Measurements from ENCODE around the gene ARHGAP10. TPM values are rescaled to one million over a fixed set of nuclear protein-coding genes. Genes with fewer than 3 reads are reported as not detected.

Gene ARHGAP10
- polyA plus RNA-seq, 3 donors = 19.7 to 20.7 (median 20.6) TPM

DNA sequence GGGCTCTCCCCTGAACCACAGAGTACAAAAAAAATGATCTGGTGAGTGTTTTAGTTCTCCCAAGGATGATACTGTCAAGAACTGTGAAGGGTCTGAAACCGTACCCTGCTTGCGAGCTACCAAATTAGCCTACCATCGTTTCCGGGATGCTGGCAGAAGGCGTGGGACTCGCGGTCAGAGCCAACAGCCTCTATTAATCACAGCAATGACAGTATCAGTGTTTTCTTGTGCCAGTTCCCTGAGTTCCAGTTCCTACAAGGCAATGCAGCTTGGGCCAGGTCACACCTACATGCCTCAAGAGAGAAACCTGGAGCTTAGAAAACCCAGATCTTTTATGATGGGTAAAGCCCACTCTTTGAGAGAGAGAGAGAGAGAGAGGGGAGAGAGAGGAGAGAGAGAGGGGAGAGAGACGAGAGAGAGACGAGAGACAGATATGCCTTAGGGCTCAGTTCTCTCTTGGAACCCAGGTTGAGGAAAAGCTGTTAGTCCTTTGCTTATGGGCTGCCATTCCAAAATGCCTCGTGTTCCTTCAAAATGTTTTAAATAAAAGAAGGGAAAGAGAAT, 327.8 kb downstream of the ARHGAP10 start:
- no peak for DNase-seq (ENCODE audit: extremely low read depth in 1 of 11, low read depth in 9 of 11, low spot score in 4 of 11)

DNA sequence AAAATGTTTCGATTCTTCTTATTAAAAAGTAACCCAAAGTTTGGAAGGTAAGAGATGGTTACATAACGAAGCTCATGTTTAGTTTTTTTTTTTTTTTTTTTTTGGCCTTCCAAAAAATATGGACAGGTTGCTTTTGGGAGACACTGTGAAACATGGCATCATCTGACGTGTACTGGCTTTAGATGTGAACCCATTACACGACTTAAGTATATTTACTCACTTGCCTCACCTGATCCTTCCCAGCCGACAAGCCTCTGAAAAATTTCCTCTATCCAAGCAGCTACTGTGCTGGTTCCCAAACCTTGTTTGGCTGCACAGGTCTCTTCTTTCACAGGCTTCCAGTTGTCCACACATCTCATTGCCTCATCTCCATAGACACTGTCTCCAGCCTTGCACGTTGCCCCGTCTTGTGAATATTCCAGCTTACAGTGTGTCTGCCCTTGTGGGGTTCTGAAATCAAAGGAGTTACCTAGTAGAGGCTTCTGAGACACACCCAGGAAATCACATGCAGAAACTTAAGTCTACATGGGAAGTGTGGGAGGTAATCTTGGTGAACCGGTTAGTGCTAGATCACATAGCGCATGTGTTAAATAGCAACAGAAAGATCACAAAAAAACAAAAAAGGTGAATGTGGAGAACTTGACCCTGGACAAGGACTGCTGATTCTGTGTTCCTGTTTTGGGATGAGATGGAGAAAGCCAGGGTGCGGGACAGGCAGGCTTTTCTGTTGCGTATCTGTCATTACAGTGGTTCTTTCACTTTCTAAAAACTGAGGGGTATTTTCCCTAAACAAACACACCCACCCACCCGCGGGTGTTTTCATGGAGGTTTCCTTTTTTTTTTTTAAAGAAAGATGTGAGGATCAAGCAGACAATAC, 328.6 kb downstream of the ARHGAP10 start:
- DNase-seq (ENCODE audit: extremely low read depth in 1 of 11, low read depth in 9 of 11, low spot score in 4 of 11) = peak in 1 of 11 donors; percentile 47

- DNase-seq (ENCODE audit: extremely low read depth in 1 of 11, low read depth in 9 of 11, low spot score in 4 of 11) = no peak
Observed at GRCh38 chr4:148061141-148061481, 329.2 kb downstream of the ARHGAP10 start.

- DNase-seq (ENCODE audit: extremely low read depth in 1 of 11, low read depth in 9 of 11, low spot score in 4 of 11) = no peak
Observed at GRCh38 chr4:148061795-148062194, 329.9 kb downstream of the ARHGAP10 start.

DNA sequence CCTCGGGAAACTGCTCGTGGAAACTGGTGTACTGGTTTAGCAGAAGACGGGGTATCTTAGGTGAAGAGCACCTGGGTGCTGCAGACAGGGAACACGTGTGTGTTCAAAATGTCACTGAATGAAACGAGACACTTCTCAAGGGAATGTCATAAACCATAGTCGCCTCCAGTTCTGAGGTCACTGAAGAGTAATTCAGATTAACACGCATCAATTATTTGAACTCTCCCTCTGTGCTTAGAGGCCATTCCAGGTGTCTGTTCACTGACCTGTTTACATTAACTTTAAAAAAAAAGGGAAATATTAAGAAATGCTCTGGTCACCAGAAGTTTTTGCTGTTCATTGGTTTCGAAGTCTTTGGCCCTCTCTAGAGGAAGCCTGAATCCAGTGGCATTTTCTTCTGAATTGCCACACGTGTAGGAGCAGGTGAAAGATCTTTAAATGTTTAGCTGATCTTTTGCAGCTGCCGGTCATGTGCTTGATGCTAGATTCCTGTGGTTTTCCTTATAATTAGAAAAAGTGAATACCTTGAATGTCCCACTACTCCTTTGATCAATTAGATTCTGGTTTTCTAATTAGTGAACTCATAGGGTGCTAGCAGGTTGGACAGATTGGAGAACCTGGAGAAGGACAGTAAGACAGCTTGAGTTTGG, 330.5 kb downstream of the ARHGAP10 start:
- DNase-seq (ENCODE audit: extremely low read depth in 1 of 11, low read depth in 9 of 11, low spot score in 4 of 11) = no peak

- no peak for DNase-seq (ENCODE audit: extremely low read depth in 1 of 11, low read depth in 9 of 11, low spot score in 4 of 11)
Observed at GRCh38 chr4:148064451-148064850, 332.6 kb downstream of the ARHGAP10 start.

DNA sequence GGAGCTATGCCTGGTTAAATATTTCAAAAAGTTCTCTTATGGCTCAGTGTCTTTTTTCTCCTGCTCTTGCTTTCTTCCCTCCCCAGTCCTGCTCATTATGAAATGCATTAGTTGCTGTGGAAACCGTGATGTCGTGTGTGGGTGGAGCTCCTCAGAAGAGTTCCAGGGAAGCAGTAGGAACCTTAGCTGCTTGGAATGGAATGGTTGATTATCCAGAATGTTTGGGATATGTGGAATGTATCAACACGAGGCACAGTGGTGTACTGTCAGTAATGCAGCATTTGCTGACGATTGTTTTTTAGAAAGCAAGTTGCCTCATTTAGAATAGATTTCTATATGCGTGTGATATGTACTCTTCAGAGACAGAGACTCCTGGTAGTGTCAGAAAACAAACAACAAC, 333.2 kb downstream of the ARHGAP10 start:
- no peak for DNase-seq (ENCODE audit: extremely low read depth in 1 of 11, low read depth in 9 of 11, low spot score in 4 of 11)

GRCh38 chr4:148067301-148067916, 335.5 kb downstream of the ARHGAP10 start:
- DNase-seq (ENCODE audit: extremely low read depth in 1 of 11, low read depth in 9 of 11, low spot score in 4 of 11) = no peak

DNA sequence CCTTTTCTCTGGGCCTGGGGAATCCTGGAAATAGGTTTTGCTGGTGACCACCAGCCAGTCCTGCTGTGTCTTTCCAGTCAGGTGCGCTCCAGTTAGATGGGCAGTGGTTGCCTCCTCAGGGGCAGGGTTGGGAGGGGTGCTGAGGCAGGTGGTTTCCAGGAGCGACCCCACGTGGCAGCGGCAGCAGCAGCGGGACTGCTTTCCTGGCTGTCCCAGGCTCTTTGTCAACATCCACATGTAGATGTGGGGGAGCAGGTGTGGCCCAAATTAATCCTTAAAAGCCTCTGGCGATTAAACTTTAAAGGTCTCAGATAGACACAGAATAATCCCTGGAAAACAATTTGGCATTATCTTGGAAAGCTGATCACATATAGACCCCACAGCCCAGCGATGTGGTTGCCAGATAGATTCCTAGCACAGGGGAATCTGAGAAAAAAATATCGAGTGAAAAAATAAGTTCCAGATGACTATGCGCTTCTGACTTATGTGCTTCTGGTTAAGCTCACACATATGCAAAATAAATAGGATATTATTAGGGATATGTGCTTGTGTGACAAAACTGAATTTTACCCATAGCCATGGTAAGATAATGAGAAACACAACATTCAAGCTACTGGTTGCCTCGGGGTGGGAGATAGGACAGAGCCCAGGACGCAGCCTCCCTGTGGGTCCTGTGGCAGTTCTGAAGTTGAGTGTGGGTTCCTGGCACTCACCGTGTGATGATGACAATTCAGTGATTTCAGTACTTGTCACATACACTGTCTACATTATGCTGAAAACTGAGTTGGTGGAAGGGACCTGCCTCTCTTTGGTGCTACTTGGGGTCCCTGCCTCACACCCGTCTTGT, 336.4 kb downstream of the ARHGAP10 start:
- no peak for DNase-seq (ENCODE audit: extremely low read depth in 1 of 11, low read depth in 9 of 11, low spot score in 4 of 11)

DNA sequence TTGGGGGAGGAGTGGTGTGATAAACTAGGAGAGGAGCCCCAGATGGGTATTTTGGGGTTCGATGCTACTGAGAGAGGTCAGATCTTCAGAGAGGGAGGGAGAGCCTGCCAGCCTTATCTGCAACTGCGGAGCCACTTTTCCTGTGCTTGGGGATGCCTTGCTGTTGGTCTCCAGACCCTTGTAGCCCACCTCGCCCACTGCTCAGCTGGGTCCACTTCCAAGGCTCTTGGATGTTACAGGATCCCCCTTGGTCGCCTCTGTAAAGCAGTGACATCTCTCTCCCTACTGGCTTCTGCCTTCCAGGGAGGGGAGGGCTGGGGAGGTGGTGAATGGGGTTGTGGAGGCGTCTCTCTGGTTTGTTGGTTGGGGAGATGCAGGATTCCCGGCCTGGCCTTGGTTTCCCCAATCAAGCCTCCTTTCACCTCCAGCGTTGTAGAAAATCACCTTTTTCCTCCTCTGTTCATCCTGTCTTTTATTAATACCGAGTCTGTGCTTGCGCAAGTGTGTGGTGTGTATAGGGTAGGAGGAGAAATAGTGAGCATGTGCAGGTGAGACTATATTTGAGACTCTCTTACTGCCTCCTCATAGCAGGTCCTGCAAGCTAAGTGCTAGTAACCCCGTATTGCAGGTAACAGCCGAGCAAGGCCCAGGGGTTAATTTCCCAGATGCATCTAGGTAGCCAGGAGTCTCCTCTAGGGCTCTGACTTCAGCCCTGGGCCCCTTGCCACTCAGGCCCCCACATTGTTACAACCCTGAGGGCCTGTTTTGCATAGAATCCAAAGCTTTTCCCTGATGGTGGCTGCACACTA, 337.4 kb downstream of the ARHGAP10 start:
- DNase-seq (ENCODE audit: extremely low read depth in 1 of 11, low read depth in 9 of 11, low spot score in 4 of 11) = no peak

- DNase-seq (ENCODE audit: extremely low read depth in 1 of 11, low read depth in 9 of 11, low spot score in 4 of 11) = no peak
Observed at GRCh38 chr4:148069895-148070178, 337.9 kb downstream of the ARHGAP10 start.

DNA sequence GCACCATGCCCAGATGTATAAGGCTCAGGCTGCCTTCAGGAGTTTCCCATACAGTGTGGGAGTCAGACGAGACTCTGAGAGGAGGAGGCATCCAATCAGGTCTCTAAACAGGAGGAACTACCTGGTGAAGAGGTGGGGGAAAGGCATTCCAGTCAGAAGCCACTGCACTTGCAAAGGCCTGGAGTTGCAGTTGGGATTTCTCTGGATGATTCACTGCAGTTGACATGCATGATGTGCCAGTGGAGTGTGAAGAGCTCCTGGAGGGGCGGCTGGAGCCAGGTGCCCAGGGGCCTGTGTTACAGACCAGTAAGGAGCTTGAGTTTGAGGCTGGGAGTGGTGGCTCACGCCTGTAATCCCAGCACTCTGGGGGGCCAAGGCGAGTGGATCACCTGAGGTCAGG, 339.1 kb downstream of the ARHGAP10 start:
- DNase-seq (ENCODE audit: extremely low read depth in 1 of 11, low read depth in 9 of 11, low spot score in 4 of 11) = no peak

DNA sequence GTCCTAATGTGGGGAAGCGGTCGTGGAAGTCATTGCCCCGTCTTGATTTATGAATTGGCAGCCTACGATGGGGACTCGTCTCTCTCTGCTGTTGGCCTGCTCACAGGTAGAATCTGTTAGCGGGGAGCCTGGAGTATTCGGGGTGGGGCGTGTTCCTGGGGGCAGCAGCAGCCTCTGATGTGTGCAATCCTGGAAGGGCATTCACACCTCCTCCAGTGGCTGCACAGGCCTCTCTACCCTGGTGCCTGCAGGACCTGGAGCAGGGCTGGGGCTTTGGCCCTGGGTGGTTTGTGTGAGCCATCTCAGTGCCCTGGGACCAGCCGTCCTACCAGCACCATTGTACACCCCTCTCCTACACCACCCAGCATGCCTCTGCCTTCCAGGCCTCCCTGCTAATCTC, 340.9 kb downstream of the ARHGAP10 start:
- DNase-seq (ENCODE audit: extremely low read depth in 1 of 11, low read depth in 9 of 11, low spot score in 4 of 11) = no peak

- DNase-seq (ENCODE audit: extremely low read depth in 1 of 11, low read depth in 9 of 11, low spot score in 4 of 11) = no peak
Observed at GRCh38 chr4:148073349-148073748, 341.5 kb downstream of the ARHGAP10 start.

DNA sequence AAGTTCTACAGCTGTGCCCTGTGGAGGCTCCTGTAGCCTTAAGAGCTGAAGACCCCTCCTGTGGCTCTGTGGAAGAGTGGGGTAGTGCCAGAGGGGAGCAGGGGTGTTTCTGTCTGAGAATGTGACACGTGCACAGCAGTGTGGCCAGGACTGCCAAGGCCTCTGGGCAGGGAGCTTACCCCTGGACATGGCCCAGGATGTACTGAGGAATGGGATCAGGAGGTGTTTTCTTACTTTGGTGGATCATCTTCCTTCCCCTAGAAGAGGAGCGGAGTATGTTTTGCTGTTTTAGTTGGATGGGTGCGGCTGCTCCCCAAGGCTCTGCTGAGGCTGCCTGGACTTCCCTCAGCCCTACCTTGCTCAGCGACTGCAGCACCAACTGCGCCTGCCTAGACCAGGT, 342.6 kb downstream of the ARHGAP10 start:
- DNase-seq (ENCODE audit: extremely low read depth in 1 of 11, low read depth in 9 of 11, low spot score in 4 of 11) = no peak

DNA sequence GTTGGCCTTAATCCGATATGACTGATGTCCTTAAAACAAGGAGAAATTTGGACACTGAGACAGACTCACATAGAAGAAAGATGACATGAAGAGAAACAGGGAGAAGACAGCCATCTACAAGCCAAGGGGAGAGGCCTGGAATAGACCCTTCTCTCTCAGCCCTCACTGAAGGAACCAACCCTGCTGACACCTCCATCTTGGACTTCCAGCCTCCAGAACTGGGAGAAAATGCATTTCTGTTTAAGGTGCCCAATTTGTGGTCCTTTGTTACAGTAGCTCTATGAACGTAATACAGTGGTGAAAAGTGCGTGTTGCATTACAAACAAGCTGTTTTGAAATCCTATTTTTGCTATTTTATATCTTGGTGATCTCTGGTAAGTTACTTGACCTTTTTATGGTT, 343.6 kb downstream of the ARHGAP10 start:
- DNase-seq (ENCODE audit: extremely low read depth in 1 of 11, low read depth in 9 of 11, low spot score in 4 of 11) = no peak

- no peak for DNase-seq (ENCODE audit: extremely low read depth in 1 of 11, low read depth in 9 of 11, low spot score in 4 of 11)
Observed at GRCh38 chr4:148076964-148077363, 345.1 kb downstream of the ARHGAP10 start.

- DNase-seq (ENCODE audit: extremely low read depth in 1 of 11, low read depth in 9 of 11, low spot score in 4 of 11) = no peak
Observed at GRCh38 chr4:148077581-148077980, 345.7 kb downstream of the ARHGAP10 start.

DNA sequence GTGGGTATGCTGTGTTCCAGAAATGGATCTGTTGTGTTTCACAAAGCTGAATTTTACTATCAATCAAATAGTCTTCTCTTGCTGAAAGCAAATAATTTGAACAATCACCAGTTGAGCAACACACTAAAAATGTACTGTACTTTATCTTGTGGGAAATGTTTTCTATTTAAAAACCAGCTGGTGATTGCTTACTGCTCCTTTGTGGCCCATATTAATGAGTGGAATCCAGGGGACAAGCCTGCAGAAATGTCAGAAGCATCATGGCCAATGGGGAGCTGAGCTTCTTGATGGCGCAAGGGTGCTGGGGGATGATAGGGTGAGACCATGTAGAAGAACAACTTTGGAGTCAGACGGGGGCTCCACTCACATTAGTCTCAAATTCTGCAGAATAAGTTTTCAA, 346.2 kb downstream of the ARHGAP10 start:
- no peak for DNase-seq (ENCODE audit: extremely low read depth in 1 of 11, low read depth in 9 of 11, low spot score in 4 of 11)
